Measurements from ENCODE around the gene OLFM1. TPM values are rescaled to one million over a fixed set of nuclear protein-coding genes. Genes with fewer than 3 reads are reported as not detected.

OLFM1 gene
- total and polyA plus RNA-seq, 2 of the 4 experiments (the other 2 are of a cell fraction), result 0.36 to 0.38 TPM

DNA sequence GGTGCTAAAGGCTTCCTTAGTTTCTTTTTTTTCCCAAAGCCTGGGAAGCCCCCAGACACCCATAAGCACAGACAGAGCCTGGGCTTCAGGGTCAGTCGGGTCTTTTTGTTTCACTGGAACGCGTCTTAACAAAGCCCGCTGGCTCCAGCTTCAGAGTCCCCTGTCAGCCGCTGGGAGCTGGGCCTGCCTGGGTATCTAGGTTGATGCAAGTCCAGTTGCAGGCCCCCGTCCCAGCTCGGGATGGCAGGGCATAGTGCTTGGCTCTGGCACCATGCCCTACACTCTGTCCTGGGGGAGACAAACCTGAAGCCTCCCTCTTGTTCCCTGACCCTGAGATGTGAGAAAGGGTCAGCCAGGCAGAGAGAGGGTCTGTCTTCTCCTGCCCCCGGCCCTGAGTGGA lies 14.5 kb downstream of the OLFM1 start:
- CTCF ChIA-PET, result no interaction called here
- Histone ChIP-seq H3K27ac (ENCODE audit: insufficient read depth, low read length) (no peak overlapping the region), H2AFZ (replicated peaks; ENCODE audit: low read length, poor library complexity) (no peak overlapping the region), H3K36me3 (ENCODE audit: control insufficient read depth, insufficient read depth, low read length) (no peaks in the 10 kb centered on the region), H2BK120ac (ENCODE audit: low read depth, low read length) (no peak overlapping the region), H3K56ac (ENCODE audit: extremely low read depth, insufficient read depth, low read length) (no peak overlapping the region), H4K91ac (ENCODE audit: insufficient read depth, low read depth, low read length) (no peak overlapping the region), H3K14ac (replicated peaks; ENCODE audit: low read depth, low read length) (no peak overlapping the region), H2AK9ac (replicated peaks; ENCODE audit: low read depth, low read length, poor library complexity) (no peak overlapping the region), H2AK5ac (ENCODE audit: low read depth, low read length) (no peak overlapping the region), H3K9me1 (ENCODE audit: insufficient read depth, low read length) (no peaks in the 10 kb centered on the region), H3K4me1 (ENCODE audit: control insufficient read depth, insufficient read depth, low read length) (no peaks in the 10 kb centered on the region), H4K20me1 (ENCODE audit: insufficient read depth, low read length) (no peaks in the 10 kb centered on the region), H3K4me3 (ENCODE audit: insufficient read depth, low read depth, low read length) (no peak overlapping the region), H3K27me3 (ENCODE audit: control insufficient read depth, insufficient read depth, low read length) (no peaks in the 10 kb centered on the region; the same call in 1 of the 2 replicates), H3K4me2 (ENCODE audit: low read depth, low read length) (no peak overlapping the region), H3K4ac (ENCODE audit: low read depth, low read length) (no peak overlapping the region), H3K23ac (ENCODE audit: low read depth, low read length) (no peak overlapping the region), H4K5ac (ENCODE audit: low read depth, low read length) (no peak overlapping the region), H2BK5ac (ENCODE audit: low read depth, low read length, poor library complexity, severe bottlenecking) (no peak overlapping the region), H3K79me1 (ENCODE audit: low read depth in 1 of 2, low read length in 2 of 2) (no peaks in the 10 kb centered on the region), H4K8ac (ENCODE audit: low read depth in 2 of 2, low read length in 2 of 2) (no peak overlapping the region), H2BK20ac (ENCODE audit: low read depth, low read length) (no peak overlapping the region), H2BK15ac (ENCODE audit: low read depth, low read length) (no peak overlapping the region), H3K9me3 (ENCODE audit: control insufficient read depth, insufficient read depth, low read length) (no peaks in the 10 kb centered on the region), H3K18ac (ENCODE audit: low read depth, low read length) (no peak overlapping the region), H3K9ac (ENCODE audit: low read depth, low read length) (no peak overlapping the region)
- WGBS, 2 experiments (ENCODE audit: extremely low coverage in 2 of 2, insufficient read length in 1 of 2), result 70% methylated on average over 5 of the region's 8 CpGs; no CpG with 5 or more reads in 1 of the 2 experiments
- no peak for ATAC-seq (ENCODE audit: low read depth)
- in situ Hi-C loops (cut with MboI; ENCODE audit: low sequenced_read_pairs) (no loop called here), intact Hi-C loops (cut with micrococcal nuclease) (no loop called here), dilution Hi-C loops (cut with HindIII; ENCODE audit: low sequenced_read_pairs, unreplicated experiment) (no loop called here)
- DNase-seq, result no peak
- TF ChIP-seq RFX5 (IDR thresholded peaks at IDR 0.05; ENCODE audit: low read depth, low read length), result no peak
- no peak for TF ChIP-seq NFE2L2 (IDR thresholded peaks at IDR 0.05; ENCODE audit: low read depth, low read length)
- TF ChIP-seq CHD1 (IDR thresholded peaks at IDR 0.05; ENCODE audit: low read depth, low read length), result no peak
- no peak for TF ChIP-seq MAFK (IDR thresholded peaks at IDR 0.05; ENCODE audit: low read depth, low read length)
- no peak for TF ChIP-seq CTCF (conservative IDR thresholded peaks at IDR 0.05; ENCODE audit: low read depth, low read length)
- TF ChIP-seq CEBPB (IDR thresholded peaks at IDR 0.05; ENCODE audit: low read depth, low read length), result no peak
- TF ChIP-seq, protein P1, sequence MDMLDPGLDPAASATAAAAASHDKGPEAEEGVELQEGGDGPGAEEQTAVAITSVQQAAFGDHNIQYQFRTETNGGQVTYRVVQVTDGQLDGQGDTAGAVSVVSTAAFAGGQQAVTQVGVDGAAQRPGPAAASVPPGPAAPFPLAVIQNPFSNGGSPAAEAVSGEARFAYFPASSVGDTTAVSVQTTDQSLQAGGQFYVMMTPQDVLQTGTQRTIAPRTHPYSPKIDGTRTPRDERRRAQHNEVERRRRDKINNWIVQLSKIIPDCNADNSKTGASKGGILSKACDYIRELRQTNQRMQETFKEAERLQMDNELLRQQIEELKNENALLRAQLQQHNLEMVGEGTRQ (IDR thresholded peaks at IDR 0.05; ENCODE audit: low read depth, low read length), result no peak
- TF ChIP-seq POLR2A (IDR thresholded peaks at IDR 0.05; ENCODE audit: low read depth, low read length), result no peak
- TF ChIP-seq, protein P2, sequence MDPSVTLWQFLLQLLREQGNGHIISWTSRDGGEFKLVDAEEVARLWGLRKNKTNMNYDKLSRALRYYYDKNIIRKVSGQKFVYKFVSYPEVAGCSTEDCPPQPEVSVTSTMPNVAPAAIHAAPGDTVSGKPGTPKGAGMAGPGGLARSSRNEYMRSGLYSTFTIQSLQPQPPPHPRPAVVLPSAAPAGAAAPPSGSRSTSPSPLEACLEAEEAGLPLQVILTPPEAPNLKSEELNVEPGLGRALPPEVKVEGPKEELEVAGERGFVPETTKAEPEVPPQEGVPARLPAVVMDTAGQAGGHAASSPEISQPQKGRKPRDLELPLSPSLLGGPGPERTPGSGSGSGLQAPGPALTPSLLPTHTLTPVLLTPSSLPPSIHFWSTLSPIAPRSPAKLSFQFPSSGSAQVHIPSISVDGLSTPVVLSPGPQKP (IDR thresholded peaks at IDR 0.05; ENCODE audit: borderline replicate concordance, low read depth, low read length), result no peak
- TF ChIP-seq BHLHE40 (IDR thresholded peaks at IDR 0.05; ENCODE audit: low read depth, low read length), result no peak
- TF ChIP-seq RAD21 (IDR thresholded peaks at IDR 0.05; ENCODE audit: low read length), result no peak
- no peak for TF ChIP-seq MAZ (IDR thresholded peaks at IDR 0.05; ENCODE audit: borderline replicate concordance, low read depth, low read length)
- TF ChIP-seq SMC3 (IDR thresholded peaks at IDR 0.05; ENCODE audit: low read depth, low read length), result no peak
- TF ChIP-seq FOS (IDR thresholded peaks at IDR 0.05; ENCODE audit: low read depth, low read length), result no peak
- no peak for TF ChIP-seq RCOR1 (IDR thresholded peaks at IDR 0.05; ENCODE audit: insufficient replicate concordance, low read length)
- no peak for TF ChIP-seq MXI1 (IDR thresholded peaks at IDR 0.05; ENCODE audit: borderline replicate concordance, low read depth, low read length)
- POLR2A ChIA-PET (ENCODE audit: unreplicated experiment), result no interaction called here
- BruUV-seq (replicated peaks), result no TSS peak

All from IMR-90 (cell line).